ENCODE results near the gene SYNDIG1L.

DNA sequence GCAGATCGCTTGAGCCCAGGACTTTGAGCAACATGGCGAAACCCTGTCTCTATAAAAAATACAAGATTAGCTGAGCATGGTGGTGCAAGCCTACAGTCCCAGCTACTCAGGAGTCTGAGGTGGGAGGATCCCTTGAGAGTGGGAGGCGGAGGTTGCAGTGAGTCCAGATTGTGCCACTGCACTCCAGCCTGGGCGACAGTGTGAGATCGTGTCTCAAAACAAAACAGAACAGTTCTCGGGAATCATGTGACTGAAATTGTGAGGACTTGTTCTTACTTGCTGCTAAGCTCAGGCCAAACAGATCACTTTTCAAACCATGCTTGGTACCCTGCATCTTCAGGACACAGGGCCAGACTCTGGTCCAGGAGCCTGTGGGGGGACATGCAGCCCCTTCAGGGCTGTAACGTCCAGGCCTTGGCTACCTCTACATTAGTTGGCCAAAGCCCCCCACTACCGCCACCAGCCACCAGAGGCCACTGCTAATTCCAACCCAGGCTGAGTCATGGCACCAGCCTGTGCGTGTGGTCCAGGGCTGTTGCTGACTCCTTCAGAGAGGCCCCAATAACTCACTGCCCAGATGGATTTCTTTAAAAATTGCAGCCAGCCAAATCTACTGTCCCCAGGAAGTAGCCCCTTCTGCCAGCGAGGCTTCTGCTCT, 33.4 kb upstream of the SYNDIG1L start:
- TF ChIP-seq, protein P1, sequence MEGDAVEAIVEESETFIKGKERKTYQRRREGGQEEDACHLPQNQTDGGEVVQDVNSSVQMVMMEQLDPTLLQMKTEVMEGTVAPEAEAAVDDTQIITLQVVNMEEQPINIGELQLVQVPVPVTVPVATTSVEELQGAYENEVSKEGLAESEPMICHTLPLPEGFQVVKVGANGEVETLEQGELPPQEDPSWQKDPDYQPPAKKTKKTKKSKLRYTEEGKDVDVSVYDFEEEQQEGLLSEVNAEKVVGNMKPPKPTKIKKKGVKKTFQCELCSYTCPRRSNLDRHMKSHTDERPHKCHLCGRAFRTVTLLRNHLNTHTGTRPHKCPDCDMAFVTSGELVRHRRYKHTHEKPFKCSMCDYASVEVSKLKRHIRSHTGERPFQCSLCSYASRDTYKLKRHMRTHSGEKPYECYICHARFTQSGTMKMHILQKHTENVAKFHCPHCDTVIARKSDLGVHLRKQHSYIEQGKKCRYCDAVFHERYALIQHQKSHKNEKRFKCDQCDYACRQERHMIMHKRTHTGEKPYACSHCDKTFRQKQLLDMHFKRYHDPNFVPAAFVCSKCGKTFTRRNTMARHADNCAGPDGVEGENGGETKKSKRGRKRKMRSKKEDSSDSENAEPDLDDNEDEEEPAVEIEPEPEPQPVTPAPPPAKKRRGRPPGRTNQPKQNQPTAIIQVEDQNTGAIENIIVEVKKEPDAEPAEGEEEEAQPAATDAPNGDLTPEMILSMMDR (conservative IDR thresholded peaks at IDR 0.05; ENCODE audit: low read length), result peak; percentile 79
- no peak for TF ChIP-seq EZH2phosphoT487 (IDR thresholded peaks at IDR 0.05; ENCODE audit: borderline replicate concordance)

Data from Loucy (cell line).